ENCODE measurements around the gene NPAS4.

- TF ChIP-seq CTCF (IDR thresholded peaks at IDR 0.05) (no peak), POLR2A (IDR thresholded peaks at IDR 0.05) (no peak)
These were observed 11.8 kb downstream of the NPAS4 start for GRCh38 chr11:66432597-66432996.

Data from testis (tissue), 2 donors.